Measurements from ENCODE around the gene U2SURP. TPM values are rescaled to one million over a fixed set of nuclear protein-coding genes. Genes with fewer than 3 reads are reported as not detected.

U2SURP gene
- total and polyA plus RNA-seq, 10 of the 15 experiments (the other 5 are each of a cell fraction or from before 2014, with no cell fraction given): 76.3 to 277 (median 150) TPM

DNA sequence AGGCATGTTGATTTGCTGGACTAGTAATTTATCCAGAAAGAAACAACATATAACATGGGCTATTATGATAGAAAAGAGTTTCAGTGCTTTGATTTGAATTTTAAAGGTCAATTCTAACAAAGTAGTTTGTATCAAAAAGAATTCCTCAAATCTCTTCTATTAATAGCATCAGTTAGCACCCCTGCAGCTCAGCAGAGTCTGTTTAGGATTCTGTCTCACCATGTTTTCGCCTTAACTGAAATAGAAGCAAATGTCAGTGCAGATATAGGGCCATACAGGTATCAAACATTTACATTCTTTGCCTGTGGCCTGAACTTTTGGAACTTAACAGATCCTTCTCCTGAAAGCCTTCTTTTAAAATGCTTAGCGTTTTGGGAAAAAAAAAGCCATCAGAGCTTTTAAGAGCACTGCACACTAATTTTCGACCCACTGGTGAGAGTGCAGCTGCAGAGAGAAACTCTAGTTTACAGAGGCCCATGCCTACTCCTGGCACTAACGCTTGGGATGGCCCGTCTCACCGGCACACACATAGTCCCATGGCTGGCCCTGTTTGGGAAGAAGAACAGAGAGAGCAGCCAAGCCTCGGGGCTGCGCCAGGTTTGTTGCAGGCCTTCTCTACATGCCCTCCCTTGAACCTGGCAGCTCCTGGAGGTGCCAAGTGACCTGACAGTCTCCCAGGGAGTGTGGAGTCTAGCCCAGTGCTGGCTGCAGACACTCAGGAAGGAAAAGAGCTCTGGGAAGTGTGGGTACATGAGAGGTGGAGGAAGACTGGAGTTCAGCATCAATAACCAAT is 28.0 kb upstream of the U2SURP start (continued):
- no peak for TF ChIP-seq EZH2 (IDR thresholded peaks at IDR 0.05; ENCODE audit: borderline replicate concordance, control insufficient read depth, low read depth, low read length)
- TF ChIP-seq, protein P1, sequence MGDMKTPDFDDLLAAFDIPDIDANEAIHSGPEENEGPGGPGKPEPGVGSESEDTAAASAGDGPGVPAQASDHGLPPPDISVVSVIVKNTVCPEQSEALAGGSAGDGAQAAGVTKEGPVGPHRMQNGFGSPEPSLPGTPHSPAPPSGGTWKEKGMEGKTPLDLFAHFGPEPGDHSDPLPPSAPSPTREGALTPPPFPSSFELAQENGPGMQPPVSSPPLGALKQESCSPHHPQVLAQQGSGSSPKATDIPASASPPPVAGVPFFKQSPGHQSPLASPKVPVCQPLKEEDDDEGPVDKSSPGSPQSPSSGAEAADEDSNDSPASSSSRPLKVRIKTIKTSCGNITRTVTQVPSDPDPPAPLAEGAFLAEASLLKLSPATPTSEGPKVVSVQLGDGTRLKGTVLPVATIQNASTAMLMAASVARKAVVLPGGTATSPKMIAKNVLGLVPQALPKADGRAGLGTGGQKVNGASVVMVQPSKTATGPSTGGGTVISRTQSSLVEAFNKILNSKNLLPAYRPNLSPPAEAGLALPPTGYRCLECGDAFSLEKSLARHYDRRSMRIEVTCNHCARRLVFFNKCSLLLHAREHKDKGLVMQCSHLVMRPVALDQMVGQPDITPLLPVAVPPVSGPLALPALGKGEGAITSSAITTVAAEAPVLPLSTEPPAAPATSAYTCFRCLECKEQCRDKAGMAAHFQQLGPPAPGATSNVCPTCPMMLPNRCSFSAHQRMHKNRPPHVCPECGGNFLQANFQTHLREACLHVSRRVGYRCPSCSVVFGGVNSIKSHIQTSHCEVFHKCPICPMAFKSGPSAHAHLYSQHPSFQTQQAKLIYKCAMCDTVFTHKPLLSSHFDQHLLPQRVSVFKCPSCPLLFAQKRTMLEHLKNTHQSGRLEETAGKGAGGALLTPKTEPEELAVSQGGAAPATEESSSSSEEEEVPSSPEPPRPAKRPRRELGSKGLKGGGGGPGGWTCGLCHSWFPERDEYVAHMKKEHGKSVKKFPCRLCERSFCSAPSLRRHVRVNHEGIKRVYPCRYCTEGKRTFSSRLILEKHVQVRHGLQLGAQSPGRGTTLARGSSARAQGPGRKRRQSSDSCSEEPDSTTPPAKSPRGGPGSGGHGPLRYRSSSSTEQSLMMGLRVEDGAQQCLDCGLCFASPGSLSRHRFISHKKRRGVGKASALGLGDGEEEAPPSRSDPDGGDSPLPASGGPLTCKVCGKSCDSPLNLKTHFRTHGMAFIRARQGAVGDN (IDR thresholded peaks at IDR 0.05): no peak
- no peak for TF ChIP-seq SUPT20H (IDR thresholded peaks at IDR 0.05; ENCODE audit: borderline replicate concordance, control insufficient read depth, low read depth, low read length)
- no peak for TF ChIP-seq FOXM1 (IDR thresholded peaks at IDR 0.05; ENCODE audit: low read depth, low read length)
- TF ChIP-seq, protein P2, sequence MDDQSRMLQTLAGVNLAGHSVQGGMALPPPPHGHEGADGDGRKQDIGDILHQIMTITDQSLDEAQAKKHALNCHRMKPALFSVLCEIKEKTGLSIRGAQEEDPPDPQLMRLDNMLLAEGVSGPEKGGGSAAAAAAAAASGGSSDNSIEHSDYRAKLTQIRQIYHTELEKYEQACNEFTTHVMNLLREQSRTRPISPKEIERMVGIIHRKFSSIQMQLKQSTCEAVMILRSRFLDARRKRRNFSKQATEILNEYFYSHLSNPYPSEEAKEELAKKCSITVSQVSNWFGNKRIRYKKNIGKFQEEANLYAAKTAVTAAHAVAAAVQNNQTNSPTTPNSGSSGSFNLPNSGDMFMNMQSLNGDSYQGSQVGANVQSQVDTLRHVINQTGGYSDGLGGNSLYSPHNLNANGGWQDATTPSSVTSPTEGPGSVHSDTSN (IDR thresholded peaks at IDR 0.05; ENCODE audit: insufficient replicate concordance, low read depth, low read length): no peak
- TF ChIP-seq NBN (IDR thresholded peaks at IDR 0.05): no peak
